ENCODE results near the gene SORCS1. TPM values are rescaled to one million over a fixed set of nuclear protein-coding genes. Genes with fewer than 3 reads are reported as not detected.

Gene SORCS1
- total and polyA plus RNA-seq, 2 experiments from 2014 or later = 2.9 to 8.9 TPM

DNA sequence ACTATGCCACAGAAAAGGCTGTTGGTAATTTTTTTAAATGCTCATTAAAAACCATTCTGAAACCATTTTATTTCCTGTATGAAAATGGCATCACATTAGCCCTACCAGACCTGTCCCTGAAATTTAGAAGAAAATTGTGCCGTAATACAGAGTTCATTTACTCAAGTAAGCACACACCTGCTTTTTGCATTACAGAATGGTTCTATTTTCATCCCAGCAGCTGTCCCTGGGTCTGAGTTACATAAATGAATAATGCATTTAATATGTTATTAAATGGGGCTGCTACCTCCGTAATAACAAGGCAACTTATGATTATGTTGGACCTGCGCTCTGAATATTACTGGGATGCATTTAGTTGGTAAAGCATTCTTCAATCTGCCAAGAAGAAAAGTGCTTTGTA is 508.9 kb downstream of the SORCS1 start:
- no peak overlapping the region for H3K4me3 Mint-ChIP-seq
- no peak overlapping the region for H3K4me2 ChIP-seq
- no peaks in the 10 kb centered on the region for H3K27me3 ChIP-seq (ENCODE audit: insufficient read depth)
- no peaks in the 10 kb centered on the region for H3K36me3 Mint-ChIP-seq (ENCODE audit: low read depth)
- no peak overlapping the region for H2AFZ ChIP-seq
- TF ChIP-seq, protein P1, sequence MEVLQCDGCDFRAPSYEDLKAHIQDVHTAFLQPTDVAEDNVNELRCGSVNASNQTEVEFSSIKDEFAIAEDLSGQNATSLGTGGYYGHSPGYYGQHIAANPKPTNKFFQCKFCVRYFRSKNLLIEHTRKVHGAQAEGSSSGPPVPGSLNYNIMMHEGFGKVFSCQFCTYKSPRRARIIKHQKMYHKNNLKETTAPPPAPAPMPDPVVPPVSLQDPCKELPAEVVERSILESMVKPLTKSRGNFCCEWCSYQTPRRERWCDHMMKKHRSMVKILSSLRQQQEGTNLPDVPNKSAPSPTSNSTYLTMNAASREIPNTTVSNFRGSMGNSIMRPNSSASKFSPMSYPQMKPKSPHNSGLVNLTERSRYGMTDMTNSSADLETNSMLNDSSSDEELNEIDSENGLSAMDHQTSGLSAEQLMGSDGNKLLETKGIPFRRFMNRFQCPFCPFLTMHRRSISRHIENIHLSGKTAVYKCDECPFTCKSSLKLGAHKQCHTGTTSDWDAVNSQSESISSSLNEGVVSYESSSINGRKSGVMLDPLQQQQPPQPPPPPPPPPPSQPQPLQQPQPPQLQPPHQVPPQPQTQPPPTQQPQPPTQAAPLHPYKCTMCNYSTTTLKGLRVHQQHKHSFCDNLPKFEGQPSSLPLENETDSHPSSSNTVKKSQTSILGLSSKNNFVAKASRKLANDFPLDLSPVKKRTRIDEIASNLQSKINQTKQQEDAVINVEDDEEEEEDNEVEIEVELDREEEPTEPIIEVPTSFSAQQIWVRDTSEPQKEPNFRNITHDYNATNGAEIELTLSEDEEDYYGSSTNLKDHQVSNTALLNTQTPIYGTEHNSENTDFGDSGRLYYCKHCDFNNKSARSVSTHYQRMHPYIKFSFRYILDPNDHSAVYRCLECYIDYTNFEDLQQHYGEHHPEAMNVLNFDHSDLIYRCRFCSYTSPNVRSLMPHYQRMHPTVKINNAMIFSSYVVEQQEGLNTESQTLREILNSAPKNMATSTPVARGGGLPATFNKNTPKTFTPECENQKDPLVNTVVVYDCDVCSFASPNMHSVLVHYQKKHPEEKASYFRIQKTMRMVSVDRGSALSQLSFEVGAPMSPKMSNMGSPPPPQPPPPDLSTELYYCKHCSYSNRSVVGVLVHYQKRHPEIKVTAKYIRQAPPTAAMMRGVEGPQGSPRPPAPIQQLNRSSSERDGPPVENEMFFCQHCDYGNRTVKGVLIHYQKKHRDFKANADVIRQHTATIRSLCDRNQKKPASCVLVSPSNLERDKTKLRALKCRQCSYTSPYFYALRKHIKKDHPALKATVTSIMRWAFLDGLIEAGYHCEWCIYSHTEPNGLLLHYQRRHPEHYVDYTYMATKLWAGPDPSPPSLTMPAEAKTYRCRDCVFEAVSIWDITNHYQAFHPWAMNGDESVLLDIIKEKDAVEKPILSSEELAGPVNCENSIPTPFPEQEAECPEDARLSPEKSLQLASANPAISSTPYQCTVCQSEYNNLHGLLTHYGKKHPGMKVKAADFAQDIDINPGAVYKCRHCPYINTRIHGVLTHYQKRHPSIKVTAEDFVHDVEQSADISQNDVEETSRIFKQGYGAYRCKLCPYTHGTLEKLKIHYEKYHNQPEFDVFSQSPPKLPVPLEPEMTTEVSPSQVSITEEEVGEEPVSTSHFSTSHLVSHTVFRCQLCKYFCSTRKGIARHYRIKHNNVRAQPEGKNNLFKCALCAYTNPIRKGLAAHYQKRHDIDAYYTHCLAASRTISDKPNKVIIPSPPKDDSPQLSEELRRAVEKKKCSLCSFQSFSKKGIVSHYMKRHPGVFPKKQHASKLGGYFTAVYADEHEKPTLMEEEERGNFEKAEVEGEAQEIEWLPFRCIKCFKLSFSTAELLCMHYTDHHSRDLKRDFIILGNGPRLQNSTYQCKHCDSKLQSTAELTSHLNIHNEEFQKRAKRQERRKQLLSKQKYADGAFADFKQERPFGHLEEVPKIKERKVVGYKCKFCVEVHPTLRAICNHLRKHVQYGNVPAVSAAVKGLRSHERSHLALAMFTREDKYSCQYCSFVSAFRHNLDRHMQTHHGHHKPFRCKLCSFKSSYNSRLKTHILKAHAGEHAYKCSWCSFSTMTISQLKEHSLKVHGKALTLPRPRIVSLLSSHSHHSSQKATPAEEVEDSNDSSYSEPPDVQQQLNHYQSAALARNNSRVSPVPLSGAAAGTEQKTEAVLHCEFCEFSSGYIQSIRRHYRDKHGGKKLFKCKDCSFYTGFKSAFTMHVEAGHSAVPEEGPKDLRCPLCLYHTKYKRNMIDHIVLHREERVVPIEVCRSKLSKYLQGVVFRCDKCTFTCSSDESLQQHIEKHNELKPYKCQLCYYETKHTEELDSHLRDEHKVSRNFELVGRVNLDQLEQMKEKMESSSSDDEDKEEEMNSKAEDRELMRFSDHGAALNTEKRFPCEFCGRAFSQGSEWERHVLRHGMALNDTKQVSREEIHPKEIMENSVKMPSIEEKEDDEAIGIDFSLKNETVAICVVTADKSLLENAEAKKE (CRISPR knock-in tag; IDR thresholded peaks at IDR 0.05) = no peak
- TF ChIP-seq ZNF331 (CRISPR knock-in tag; IDR thresholded peaks at IDR 0.05; ENCODE audit: low read depth) (no peak), ZNF114 (CRISPR knock-in tag; IDR thresholded peaks at IDR 0.05) (no peak), EZH2phosphoT487 (IDR thresholded peaks at IDR 0.05; ENCODE audit: unreplicated experiment) (no peak), NANOG (IDR thresholded peaks at IDR 0.05; ENCODE audit: borderline replicate concordance) (no peak), JUNB (IDR thresholded peaks at IDR 0.05; ENCODE audit: unreplicated experiment) (no peak), POLR2AphosphoS5 (IDR thresholded peaks at IDR 0.05; ENCODE audit: low read depth) (no peak), CREB1 (CRISPR knock-in tag; IDR thresholded peaks at IDR 0.05; ENCODE audit: low read depth) (no peak), EZH2 (IDR thresholded peaks at IDR 0.05; ENCODE audit: low read depth, unreplicated experiment) (no peak), STAT1 (IDR thresholded peaks at IDR 0.05; ENCODE audit: unreplicated experiment) (no peak)
- TF ChIP-seq, protein P2, sequence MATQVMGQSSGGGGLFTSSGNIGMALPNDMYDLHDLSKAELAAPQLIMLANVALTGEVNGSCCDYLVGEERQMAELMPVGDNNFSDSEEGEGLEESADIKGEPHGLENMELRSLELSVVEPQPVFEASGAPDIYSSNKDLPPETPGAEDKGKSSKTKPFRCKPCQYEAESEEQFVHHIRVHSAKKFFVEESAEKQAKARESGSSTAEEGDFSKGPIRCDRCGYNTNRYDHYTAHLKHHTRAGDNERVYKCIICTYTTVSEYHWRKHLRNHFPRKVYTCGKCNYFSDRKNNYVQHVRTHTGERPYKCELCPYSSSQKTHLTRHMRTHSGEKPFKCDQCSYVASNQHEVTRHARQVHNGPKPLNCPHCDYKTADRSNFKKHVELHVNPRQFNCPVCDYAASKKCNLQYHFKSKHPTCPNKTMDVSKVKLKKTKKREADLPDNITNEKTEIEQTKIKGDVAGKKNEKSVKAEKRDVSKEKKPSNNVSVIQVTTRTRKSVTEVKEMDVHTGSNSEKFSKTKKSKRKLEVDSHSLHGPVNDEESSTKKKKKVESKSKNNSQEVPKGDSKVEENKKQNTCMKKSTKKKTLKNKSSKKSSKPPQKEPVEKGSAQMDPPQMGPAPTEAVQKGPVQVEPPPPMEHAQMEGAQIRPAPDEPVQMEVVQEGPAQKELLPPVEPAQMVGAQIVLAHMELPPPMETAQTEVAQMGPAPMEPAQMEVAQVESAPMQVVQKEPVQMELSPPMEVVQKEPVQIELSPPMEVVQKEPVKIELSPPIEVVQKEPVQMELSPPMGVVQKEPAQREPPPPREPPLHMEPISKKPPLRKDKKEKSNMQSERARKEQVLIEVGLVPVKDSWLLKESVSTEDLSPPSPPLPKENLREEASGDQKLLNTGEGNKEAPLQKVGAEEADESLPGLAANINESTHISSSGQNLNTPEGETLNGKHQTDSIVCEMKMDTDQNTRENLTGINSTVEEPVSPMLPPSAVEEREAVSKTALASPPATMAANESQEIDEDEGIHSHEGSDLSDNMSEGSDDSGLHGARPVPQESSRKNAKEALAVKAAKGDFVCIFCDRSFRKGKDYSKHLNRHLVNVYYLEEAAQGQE (IDR thresholded peaks at IDR 0.05; ENCODE audit: unreplicated experiment) = no peak
- TF ChIP-seq, protein P3, sequence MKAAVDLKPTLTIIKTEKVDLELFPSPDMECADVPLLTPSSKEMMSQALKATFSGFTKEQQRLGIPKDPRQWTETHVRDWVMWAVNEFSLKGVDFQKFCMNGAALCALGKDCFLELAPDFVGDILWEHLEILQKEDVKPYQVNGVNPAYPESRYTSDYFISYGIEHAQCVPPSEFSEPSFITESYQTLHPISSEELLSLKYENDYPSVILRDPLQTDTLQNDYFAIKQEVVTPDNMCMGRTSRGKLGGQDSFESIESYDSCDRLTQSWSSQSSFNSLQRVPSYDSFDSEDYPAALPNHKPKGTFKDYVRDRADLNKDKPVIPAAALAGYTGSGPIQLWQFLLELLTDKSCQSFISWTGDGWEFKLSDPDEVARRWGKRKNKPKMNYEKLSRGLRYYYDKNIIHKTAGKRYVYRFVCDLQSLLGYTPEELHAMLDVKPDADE (IDR thresholded peaks at IDR 0.05) = no peak
- TF ChIP-seq, protein P4, sequence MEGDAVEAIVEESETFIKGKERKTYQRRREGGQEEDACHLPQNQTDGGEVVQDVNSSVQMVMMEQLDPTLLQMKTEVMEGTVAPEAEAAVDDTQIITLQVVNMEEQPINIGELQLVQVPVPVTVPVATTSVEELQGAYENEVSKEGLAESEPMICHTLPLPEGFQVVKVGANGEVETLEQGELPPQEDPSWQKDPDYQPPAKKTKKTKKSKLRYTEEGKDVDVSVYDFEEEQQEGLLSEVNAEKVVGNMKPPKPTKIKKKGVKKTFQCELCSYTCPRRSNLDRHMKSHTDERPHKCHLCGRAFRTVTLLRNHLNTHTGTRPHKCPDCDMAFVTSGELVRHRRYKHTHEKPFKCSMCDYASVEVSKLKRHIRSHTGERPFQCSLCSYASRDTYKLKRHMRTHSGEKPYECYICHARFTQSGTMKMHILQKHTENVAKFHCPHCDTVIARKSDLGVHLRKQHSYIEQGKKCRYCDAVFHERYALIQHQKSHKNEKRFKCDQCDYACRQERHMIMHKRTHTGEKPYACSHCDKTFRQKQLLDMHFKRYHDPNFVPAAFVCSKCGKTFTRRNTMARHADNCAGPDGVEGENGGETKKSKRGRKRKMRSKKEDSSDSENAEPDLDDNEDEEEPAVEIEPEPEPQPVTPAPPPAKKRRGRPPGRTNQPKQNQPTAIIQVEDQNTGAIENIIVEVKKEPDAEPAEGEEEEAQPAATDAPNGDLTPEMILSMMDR (conservative IDR thresholded peaks at IDR 0.05; ENCODE audit: low read depth in 2 of 2) = no peak
- H3K36me3 ChIP-seq (ENCODE audit: insufficient read depth) = no peaks in the 10 kb centered on the region
- H3K4me1 Mint-ChIP-seq = peaks cover 3% of the 10 kb centered on the region; the same call in 1 of the 3 replicates
- no peak overlapping the region for H3K4me3 ChIP-seq
- no peak overlapping the region for H3K27ac ChIP-seq (ENCODE audit: low read depth)
- no peaks in the 10 kb centered on the region for H3K27me3 Mint-ChIP-seq (ENCODE audit: insufficient read depth, low read depth, poor library complexity)
- peaks cover 11% of the 10 kb centered on the region; the same call in 1 of the 2 replicates for H3K4me1 ChIP-seq (ENCODE audit: insufficient read depth)
- H3K9me2 ChIP-seq (ENCODE audit: insufficient read depth) = no peaks in the 10 kb centered on the region
- H3K9me3 Mint-ChIP-seq = no peaks in the 10 kb centered on the region
- ATAC-seq (no peak), DNase-seq (ENCODE audit: low spot score) (no peak)
- no peaks in the 10 kb centered on the region for H3F3A ChIP-seq (replicated peaks; ENCODE audit: low read depth)
- H3K79me2 ChIP-seq (replicated peaks; ENCODE audit: insufficient read depth) = no peaks in the 10 kb centered on the region
- H4K20me1 ChIP-seq (replicated peaks; ENCODE audit: insufficient read depth) = no peaks in the 10 kb centered on the region
- H3K27ac Mint-ChIP-seq = no peak overlapping the region

Data from GM23338 (cell line).